GM12864 (cell line): ENCODE data around the gene CHSY1.

Source experiments
- DNase-seq: peaks from one replicate; pipeline ENCODE4 v3.0.0-alpha.2; 2011; ENCODE audit warnings: low read depth
- H3K4me3 ChIP-seq: 2 replicates; pipeline ENCODE4 v1.5.1; 2011; ENCODE audit warnings: mild to moderate bottlenecking, low read depth, low read length, control low read depth
- CTCF ChIP-seq: IDR thresholded peaks from 2 replicates; pipeline ENCODE4 v1.5.1; 2011; ENCODE audit warnings: low read depth, mild to moderate bottlenecking, moderate library complexity, low read length, control low read depth, inconsistent platforms; ENCODE audit errors: missing control alignments

The CHSY1 gene

GRCh38 chr15:101146118-101146702, 105.6 kb downstream of the CHSY1 start:
- TF ChIP-seq CTCF: no peak
- no peak overlapping the region for H3K4me3 ChIP-seq
- no peak for DNase-seq

DNA sequence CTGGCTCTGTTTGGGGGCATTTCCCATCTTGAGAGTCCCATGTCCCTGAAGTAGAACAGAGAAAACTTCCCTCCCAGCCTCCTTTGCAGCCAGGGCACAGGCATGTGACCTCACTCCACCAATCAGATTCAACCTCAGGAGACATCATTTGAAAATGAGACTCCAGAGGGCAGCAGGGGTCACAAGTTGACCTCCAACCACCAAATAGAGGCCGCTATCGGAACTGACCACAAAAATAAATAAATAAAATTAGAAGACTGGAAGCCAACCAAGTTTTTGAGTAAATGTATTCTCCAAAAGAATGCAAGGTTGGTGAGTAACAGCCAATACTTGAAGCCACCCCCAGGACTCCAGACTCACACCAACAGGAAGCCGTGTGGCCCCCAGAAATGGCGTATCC, 106.5 kb downstream of the CHSY1 start:
- DNase-seq: no peak
- H3K4me3 ChIP-seq: no peak overlapping the region
- TF ChIP-seq CTCF: no peak

GRCh38 chr15:101143321-101143720, 108.5 kb downstream of the CHSY1 start:
- no peak overlapping the region for H3K4me3 ChIP-seq
- TF ChIP-seq CTCF: no peak

DNA sequence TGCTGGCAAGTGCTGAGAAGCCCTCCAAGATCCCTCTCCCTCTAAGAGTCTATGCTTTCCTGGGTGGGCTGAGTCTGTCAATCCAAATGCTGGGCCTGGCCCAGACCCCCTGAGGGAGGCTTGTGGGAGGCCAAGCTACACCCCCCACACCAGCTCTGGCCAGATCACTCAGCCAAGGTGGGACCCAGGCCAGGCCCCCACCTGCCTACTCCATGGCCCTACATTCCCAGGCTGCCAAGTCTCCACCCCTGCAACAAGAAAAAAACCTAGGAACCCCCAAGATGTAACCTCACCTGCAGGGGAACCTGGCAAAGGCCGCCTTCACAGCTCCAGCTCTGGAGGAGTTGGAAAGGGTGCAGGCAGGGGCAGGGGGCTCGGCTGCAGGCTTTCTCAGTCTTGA, 109.1 kb downstream of the CHSY1 start:
- no peak for DNase-seq
- H3K4me3 ChIP-seq: no peak overlapping the region
- no peak for TF ChIP-seq CTCF

More at GRCh38 chr15:101143321-101143720, 108.5 kb downstream of the CHSY1 start:
- no peak for DNase-seq

DNA sequence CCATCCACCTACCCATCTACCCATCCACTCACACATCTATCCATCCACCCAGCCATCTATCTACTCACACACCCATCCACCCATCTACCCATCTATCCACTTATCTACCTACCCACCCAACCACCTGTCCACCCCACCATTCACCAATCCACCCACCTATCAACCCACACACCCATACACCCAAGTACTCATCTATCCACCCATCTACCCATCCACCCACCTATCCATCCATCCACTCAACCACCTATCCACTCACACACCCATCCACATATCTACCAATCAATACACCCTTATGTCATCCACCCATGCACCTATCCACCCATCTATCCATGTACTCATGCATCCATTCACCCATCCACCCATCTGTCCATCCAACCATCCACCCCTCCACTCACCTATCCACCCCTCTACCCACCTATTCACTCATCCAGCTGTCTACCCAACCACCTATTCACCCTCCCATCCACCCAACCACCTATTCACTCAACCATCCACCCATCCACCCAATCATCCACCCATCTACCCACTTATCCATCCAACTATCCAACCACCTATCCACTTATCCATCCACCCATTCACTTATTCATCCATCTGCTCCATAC, 109.8 kb downstream of the CHSY1 start:
- no peak for TF ChIP-seq CTCF
- DNase-seq: no peak
- H3K4me3 ChIP-seq: no peak overlapping the region

GRCh38 chr15:101140697-101141065, 111.2 kb downstream of the CHSY1 start:
- no peak for DNase-seq
- no peak overlapping the region for H3K4me3 ChIP-seq
- no peak for TF ChIP-seq CTCF
